ENCODE data around the gene ANAPC16. TPM values are rescaled to one million over a fixed set of nuclear protein-coding genes. Genes with fewer than 3 reads are reported as not detected.

ANAPC16 gene
- total RNA-seq, 2 experiments from 2014 or later, result 61.9 to 64.3 TPM

DNA sequence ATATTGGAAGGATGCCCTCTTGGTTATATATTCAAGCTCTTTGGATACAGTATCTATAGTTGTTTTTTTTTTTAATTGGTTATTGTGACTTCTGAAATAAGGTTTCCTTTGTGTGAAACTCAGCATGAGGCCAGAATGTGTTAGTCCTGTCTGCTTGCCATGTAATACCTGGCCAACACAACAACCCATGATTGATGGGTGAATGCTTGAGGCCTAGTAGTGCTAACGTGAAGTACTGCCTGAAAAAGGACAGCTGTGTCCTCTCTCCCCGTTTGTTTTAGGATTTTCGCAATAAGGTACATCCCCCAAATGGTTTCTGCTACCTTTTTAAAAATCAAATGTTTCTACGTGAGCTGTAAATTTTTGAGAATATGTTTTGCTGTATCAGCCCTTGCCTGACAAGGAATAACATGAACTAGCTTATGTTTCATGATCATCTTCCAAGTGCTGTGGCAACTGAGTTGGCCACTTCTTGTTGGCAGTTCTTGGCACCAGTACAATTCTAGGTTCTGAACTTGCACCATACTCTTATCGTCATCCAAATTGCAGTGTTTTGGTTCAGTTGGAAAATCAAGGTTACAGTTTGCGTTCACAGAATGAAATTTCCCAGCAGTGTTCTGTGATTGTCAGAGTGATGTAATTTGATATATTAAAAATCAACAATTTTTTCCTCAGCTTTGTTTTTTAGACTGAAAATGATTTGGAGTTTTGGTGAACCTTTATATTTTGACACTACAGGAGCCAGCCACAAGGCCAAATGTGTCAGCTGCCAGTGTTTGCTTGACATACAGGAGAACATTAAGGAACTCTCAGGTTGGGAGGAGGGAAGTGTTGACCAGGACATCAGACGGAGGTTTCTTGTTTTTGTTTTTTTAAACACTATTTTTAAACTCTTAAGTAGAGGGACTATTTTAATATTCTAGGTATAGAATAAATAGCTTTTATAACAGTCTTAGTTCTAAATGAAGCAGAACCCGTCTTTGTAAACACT lies 13.7 kb downstream of the ANAPC16 start:
- Histone ChIP-seq H3K36me3 (ENCODE audit: insufficient read depth, low read length) (peaks cover 62% of the 10 kb centered on the region), H3K4me3 (ENCODE audit: low read length) (no peak overlapping the region), H3K27ac (ENCODE audit: low read depth in 1 of 2, low read length in 2 of 2) (peak overlapping the region in 1 of 2 donors; percentile 4), H3K4me1 (ENCODE audit: insufficient read depth, low read length) (peaks cover 20% of the 10 kb centered on the region), H3K9me3 (ENCODE audit: control insufficient read depth in 1 of 2, insufficient read depth in 1 of 2, low read length in 2 of 2) (no peaks in the 10 kb centered on the region), H3K27me3 (ENCODE audit: control insufficient read depth in 1 of 2, insufficient read depth in 2 of 2, low read length in 2 of 2) (no peaks in the 10 kb centered on the region)
- ChIA-PET CTCF (interaction anchor here (0.7 to 2.9 kb wide), 6 partner anchors 19 to 181 kb away, joined by 3 to 12 read pairs (median 4); no protein-coding TSS in a partner anchor), POLR2A (interaction anchor here (0.6 to 2.0 kb wide), 5 partner anchors 8 to 67 kb away, joined by 3 to 8 read pairs (median 3); partner anchors contain the start of genes ANAPC16 and ASCC1)
- intact Hi-C loops (cut with DNase I, micrococcal nuclease), result no loop called here
- DNase-seq, result no peak
- Mint-ChIP-seq H3K4me1 (ENCODE audit: low read depth) (peaks cover 47% of the 10 kb centered on the region), H3K4me3 (no peak overlapping the region), H3K9me3 (no peaks in the 10 kb centered on the region), H3K36me3 (ENCODE audit: low read depth) (peaks cover 62% of the 10 kb centered on the region), H3K27me3 (no peaks in the 10 kb centered on the region), H3K27ac (peak overlapping the region; percentile 74)
- TF ChIP-seq, protein P1, sequence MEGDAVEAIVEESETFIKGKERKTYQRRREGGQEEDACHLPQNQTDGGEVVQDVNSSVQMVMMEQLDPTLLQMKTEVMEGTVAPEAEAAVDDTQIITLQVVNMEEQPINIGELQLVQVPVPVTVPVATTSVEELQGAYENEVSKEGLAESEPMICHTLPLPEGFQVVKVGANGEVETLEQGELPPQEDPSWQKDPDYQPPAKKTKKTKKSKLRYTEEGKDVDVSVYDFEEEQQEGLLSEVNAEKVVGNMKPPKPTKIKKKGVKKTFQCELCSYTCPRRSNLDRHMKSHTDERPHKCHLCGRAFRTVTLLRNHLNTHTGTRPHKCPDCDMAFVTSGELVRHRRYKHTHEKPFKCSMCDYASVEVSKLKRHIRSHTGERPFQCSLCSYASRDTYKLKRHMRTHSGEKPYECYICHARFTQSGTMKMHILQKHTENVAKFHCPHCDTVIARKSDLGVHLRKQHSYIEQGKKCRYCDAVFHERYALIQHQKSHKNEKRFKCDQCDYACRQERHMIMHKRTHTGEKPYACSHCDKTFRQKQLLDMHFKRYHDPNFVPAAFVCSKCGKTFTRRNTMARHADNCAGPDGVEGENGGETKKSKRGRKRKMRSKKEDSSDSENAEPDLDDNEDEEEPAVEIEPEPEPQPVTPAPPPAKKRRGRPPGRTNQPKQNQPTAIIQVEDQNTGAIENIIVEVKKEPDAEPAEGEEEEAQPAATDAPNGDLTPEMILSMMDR (IDR thresholded peaks at IDR 0.05), result no peak
- ATAC-seq (ENCODE audit: poor library complexity), result no peak

DNA sequence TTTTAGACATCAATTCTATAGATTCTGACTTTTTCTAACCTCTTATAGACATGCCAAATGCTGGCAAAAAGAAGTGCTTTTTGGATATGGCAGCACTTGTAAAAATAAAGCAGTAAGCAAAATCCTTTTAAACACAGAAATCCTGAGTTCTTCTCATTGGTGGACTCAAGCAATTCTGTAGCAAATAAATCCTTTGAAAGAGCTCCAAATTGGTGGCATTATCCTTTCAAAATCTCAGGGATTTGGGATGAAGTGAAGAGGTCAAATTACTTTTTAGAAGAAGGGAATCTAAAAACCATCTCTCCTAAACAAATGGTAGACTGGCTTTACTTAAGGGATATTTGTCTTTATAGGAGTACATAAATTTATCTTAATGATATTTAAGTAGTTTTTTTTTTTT lies 17.8 kb downstream of the ANAPC16 start:
- H3K4me1 Mint-ChIP-seq (ENCODE audit: low read depth), result peaks cover 33% of the 10 kb centered on the region
- no peak overlapping the region for H3K4me3 Mint-ChIP-seq
- H3K27me3 ChIP-seq (ENCODE audit: control insufficient read depth in 1 of 2, insufficient read depth in 2 of 2, low read length in 2 of 2), result no peaks in the 10 kb centered on the region
- peaks cover 67% of the 10 kb centered on the region for H3K36me3 ChIP-seq (ENCODE audit: insufficient read depth, low read length)
- H3K9me3 ChIP-seq (ENCODE audit: control insufficient read depth in 1 of 2, insufficient read depth in 1 of 2, low read length in 2 of 2), result no peaks in the 10 kb centered on the region
- DNase-seq, result no peak
- H3K4me1 ChIP-seq (ENCODE audit: insufficient read depth, low read length), result peaks cover 5% of the 10 kb centered on the region
- ChIA-PET CTCF (interaction anchor here (0.7 kb wide), 1 partner anchor 917 kb away, joined by 3 read pairs; no protein-coding TSS in a partner anchor), POLR2A (interaction anchor here (1.2 kb wide), 1 partner anchor 15 kb away, joined by 4 read pairs; no protein-coding TSS in a partner anchor)
- H3K27ac ChIP-seq (ENCODE audit: low read depth in 1 of 2, low read length in 2 of 2), result no peak overlapping the region
- TF ChIP-seq, protein P1 (IDR thresholded peaks at IDR 0.05), result no peak
- no peaks in the 10 kb centered on the region for H3K9me3 Mint-ChIP-seq
- intact Hi-C loops (cut with DNase I, micrococcal nuclease), result no loop called here
- no peaks in the 10 kb centered on the region for H3K27me3 Mint-ChIP-seq
- no peak for ATAC-seq (ENCODE audit: poor library complexity)
- no peak overlapping the region for H3K4me3 ChIP-seq (ENCODE audit: low read length)
- no peak overlapping the region for H3K27ac Mint-ChIP-seq
- H3K36me3 Mint-ChIP-seq (ENCODE audit: low read depth), result peaks cover 72% of the 10 kb centered on the region

GRCh38 chr10:72234560-72235095 lies 18.8 kb downstream of the ANAPC16 start:
- Mint-ChIP-seq H3K9me3 (no peaks in the 10 kb centered on the region), H3K27ac (no peak overlapping the region), H3K4me3 (no peak overlapping the region), H3K36me3 (ENCODE audit: low read depth) (peaks cover 65% of the 10 kb centered on the region), H3K27me3 (no peaks in the 10 kb centered on the region), H3K4me1 (ENCODE audit: low read depth) (peaks cover 26% of the 10 kb centered on the region)
- H3K4me1 ChIP-seq (ENCODE audit: insufficient read depth, low read length), result peaks cover 5% of the 10 kb centered on the region
- no peak for ATAC-seq (ENCODE audit: poor library complexity)
- H3K27ac ChIP-seq (ENCODE audit: low read depth in 1 of 2, low read length in 2 of 2), result no peak overlapping the region
- TF ChIP-seq, protein P1 (IDR thresholded peaks at IDR 0.05), result no peak
- H3K36me3 ChIP-seq (ENCODE audit: insufficient read depth, low read length), result peaks cover 65% of the 10 kb centered on the region
- ChIA-PET CTCF (interaction anchor here (0.7 kb wide), 1 partner anchor 918 kb away, joined by 3 read pairs; no protein-coding TSS in a partner anchor), POLR2A (no interaction called here)
- H3K4me3 ChIP-seq (ENCODE audit: low read length), result no peak overlapping the region
- intact Hi-C loops (cut with DNase I, micrococcal nuclease), result loop anchor here in 1 of 2 experiments (5.0 kb wide), 1 partner anchor 38 kb away; the partner anchor contains the start of gene DDIT4
- no peaks in the 10 kb centered on the region for H3K9me3 ChIP-seq (ENCODE audit: control insufficient read depth in 1 of 2, insufficient read depth in 1 of 2, low read length in 2 of 2)
- no peak for DNase-seq
- H3K27me3 ChIP-seq (ENCODE audit: control insufficient read depth in 1 of 2, insufficient read depth in 2 of 2, low read length in 2 of 2), result no peaks in the 10 kb centered on the region

Data from CD4-positive, alpha-beta T cell (primary cell).